Stimulated activated naive B cell treated with anti-CD40 and anti-IgM and Interleukin-4, amounts not matched to agents 10 μg/mL and 1 μg/mL and 100 μg/mL, for 72 hours (primary cell): Measurements from ENCODE around the gene FLT1.
A peak's percentile ranks its signal among the peaks of the same experiment; 100 is the strongest.

Experiments
- ATAC-seq, 2 donors: fragments of 150-1000 bp; cut with Tn5 transposase; replicated peaks; 2 replicates each; pipeline ENCODE4 v1.10.0; 2021; ENCODE audit warnings: moderate library complexity in 1 of 2
- DNase-seq: peaks from one replicate; pipeline ENCODE4 v3.0.0; 2021
- H3K27ac Mint-ChIP-seq: one replicate; pipeline ENCODE4 v1.8.0; 2022; ENCODE audit warnings: mild to moderate bottlenecking, mixed read lengths
- H3K27me3 Mint-ChIP-seq, 2 donors: one replicate each; pipeline ENCODE4 v1.8.0; 2022; ENCODE audit warnings: mixed read lengths in 2 of 2
- H3K36me3 Mint-ChIP-seq, 2 donors: one replicate each; pipeline ENCODE4 v1.8.0; 2022; ENCODE audit warnings: mixed read lengths in 2 of 2, mild to moderate bottlenecking in 1 of 2
- H3K4me1 Mint-ChIP-seq, 2 donors: one replicate each; pipeline ENCODE4 v1.8.0; 2022; ENCODE audit warnings: mixed read lengths in 2 of 2, mild to moderate bottlenecking in 1 of 2
- H3K4me3 Mint-ChIP-seq, 2 donors: one replicate each; pipeline ENCODE4 v1.8.0; 2022; ENCODE audit warnings: mild to moderate bottlenecking in 2 of 2, mixed read lengths in 2 of 2, moderate library complexity in 1 of 2
- H3K9me3 Mint-ChIP-seq, 2 donors: one replicate each; pipeline ENCODE4 v1.8.0; 2022; ENCODE audit warnings: mixed read lengths in 2 of 2, mild to moderate bottlenecking in 1 of 2

The FLT1 gene

DNA sequence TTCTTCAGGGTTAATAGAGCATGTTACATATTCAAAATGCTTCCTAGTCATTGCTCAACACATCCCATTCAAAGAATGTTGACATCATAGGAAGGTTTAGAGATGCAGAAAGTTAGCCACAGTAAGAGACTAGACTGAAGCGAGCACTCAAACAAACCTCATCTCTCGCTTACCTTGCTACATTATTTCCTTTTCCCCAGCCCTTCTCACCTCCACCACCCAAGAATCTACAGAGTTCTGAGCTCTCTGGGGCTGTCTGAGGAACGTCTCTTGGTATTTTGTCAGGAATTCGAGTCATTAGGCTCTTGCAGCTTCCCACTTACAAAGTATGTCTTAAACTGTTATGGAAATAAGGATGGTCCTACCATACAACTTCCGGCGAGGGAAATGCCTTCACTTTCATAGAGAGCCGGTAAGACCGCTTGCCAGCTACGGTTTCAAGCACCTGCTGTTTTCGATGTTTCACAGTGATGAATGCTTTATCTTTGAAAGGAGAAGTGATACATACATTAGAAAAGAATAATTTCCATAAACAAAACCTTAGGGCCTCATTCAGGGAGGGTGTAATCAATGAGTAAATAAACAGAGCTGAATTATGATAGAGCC is 65.1 kb downstream of the FLT1 start:
- H3K4me1 Mint-ChIP-seq: peaks cover 12 to 20% of the 10 kb centered on the region in 2 donors
- peak overlapping the region; percentile 79 to 87 for H3K4me3 Mint-ChIP-seq
- H3K27ac Mint-ChIP-seq: peak overlapping the region; percentile 92
- ATAC-seq: peak; percentile 97
- H3K36me3 Mint-ChIP-seq: peaks cover 13 to 19% of the 10 kb centered on the region in 2 donors
- DNase-seq: peak; percentile 46
- no peaks in the 10 kb centered on the region for H3K9me3 Mint-ChIP-seq
- no peaks in the 10 kb centered on the region for H3K27me3 Mint-ChIP-seq

DNA sequence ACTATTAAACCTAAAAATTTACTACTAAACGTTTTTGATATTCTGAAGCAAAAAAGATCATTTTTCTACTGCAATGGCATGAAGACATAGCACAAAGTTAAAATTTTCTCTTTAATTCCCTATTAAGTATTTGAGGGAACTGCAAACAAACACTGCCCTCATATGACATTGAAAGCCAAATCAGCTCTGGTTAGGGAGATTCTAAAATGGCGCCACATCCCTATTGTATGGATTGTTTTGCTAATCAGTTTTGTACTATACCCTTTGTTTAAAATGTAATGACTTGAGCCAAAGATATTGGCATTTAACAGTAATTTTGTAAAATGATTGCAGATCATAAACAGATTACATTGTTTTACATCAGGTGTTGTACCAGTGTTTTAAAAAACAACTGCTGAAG is 65.8 kb downstream of the FLT1 start:
- Mint-ChIP-seq H3K27me3 (no peaks in the 10 kb centered on the region), H3K36me3 (peaks cover 12 to 19% of the 10 kb centered on the region in 2 donors), H3K27ac (peak overlapping the region; percentile 92), H3K4me1 (peaks cover 12 to 20% of the 10 kb centered on the region in 2 donors), H3K9me3 (no peaks in the 10 kb centered on the region), H3K4me3 (no peak overlapping the region)
- no peak for ATAC-seq
- no peak for DNase-seq

DNA sequence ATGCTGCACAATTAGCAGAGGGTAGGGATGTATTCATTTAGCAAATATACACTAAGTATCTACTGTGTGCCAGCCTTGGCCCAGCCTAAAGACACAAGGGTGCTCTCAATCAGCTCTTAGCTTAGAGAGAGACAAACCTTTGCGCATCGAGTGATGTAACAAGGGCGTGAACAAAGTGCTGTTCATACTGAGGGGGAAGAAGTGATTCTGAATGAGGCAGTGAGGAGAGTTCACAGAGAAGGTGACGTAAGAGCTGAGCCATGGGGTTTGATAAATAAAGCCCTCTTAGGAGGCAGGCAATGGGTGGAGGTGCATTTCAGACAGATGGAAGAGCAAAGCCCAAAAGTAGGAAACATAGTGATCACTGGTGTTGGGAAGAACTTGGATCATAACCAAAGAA is 68.5 kb downstream of the FLT1 start:
- ATAC-seq: no peak
- Mint-ChIP-seq H3K36me3 (peaks cover 8 to 24% of the 10 kb centered on the region in 2 donors), H3K27ac (no peak overlapping the region), H3K27me3 (no peaks in the 10 kb centered on the region), H3K4me3 (no peak overlapping the region), H3K9me3 (no peaks in the 10 kb centered on the region), H3K4me1 (peaks cover 22 to 34% of the 10 kb centered on the region in 2 donors)
- DNase-seq: no peak

GRCh38 chr13:28425793-28426192 is 69.1 kb downstream of the FLT1 start:
- DNase-seq (no peak), ATAC-seq (no peak)
- no peak overlapping the region for H3K4me3 Mint-ChIP-seq
- H3K4me1 Mint-ChIP-seq: peaks cover 22 to 37% of the 10 kb centered on the region in 2 donors
- no peaks in the 10 kb centered on the region for H3K27me3 Mint-ChIP-seq
- H3K36me3 Mint-ChIP-seq: peaks cover 8 to 25% of the 10 kb centered on the region in 2 donors
- no peaks in the 10 kb centered on the region for H3K9me3 Mint-ChIP-seq
- no peak overlapping the region for H3K27ac Mint-ChIP-seq

DNA sequence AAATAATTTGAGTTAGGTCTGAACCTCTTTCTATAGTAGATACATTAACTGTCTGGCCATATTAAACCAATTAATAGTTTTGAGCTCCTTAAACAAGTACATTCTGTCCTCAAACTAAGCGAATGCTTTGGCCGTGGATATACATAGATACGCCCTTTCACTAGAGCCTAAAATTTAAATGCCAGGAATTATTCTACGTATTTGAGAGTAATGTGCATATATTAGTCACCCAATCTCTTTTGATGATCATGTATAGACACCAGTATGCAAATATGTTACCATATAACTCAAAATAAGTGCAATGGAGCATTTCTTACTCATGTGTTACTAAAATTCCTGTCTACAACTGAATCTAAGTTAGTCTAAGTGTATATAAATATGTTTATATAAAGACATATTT is 70.4 kb downstream of the FLT1 start:
- H3K27ac Mint-ChIP-seq: no peak overlapping the region
- H3K4me1 Mint-ChIP-seq: peaks cover 18 to 29% of the 10 kb centered on the region in 2 donors
- no peaks in the 10 kb centered on the region for H3K27me3 Mint-ChIP-seq
- H3K36me3 Mint-ChIP-seq: peaks cover 8 to 27% of the 10 kb centered on the region in 2 donors
- H3K4me3 Mint-ChIP-seq: no peak overlapping the region
- ATAC-seq (no peak), DNase-seq (no peak)
- no peaks in the 10 kb centered on the region for H3K9me3 Mint-ChIP-seq

DNA sequence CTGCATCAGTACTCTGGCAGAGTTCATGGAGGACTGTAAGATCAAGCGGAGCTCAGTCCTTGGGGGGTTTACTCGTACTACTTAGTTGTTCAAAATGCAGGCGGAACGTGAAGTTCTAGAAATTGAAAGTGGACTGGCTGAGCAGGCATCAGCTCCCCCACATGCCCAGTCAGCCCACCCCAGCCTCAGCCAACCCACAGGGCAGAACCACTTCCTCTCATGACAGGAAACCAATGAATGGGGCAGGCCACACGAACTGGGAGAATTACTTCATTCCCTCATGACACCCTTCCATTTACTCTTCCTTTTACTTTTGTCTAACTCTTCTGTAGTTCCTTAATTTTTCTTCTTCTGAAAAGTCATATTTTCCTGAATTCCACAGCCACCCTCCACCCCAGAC is 71.9 kb downstream of the FLT1 start:
- DNase-seq (peak; percentile 61), ATAC-seq (peak; percentile 99)
- Mint-ChIP-seq H3K9me3 (no peaks in the 10 kb centered on the region), H3K36me3 (peaks cover 11 to 31% of the 10 kb centered on the region in 2 donors), H3K4me3 (peak overlapping the region; percentile 62 to 66), H3K27me3 (no peaks in the 10 kb centered on the region), H3K27ac (peak overlapping the region; percentile 91), H3K4me1 (peaks cover 17 to 26% of the 10 kb centered on the region in 2 donors)

- no peak overlapping the region for H3K4me3 Mint-ChIP-seq
Measured at GRCh38 chr13:28421676-28422410, 73.1 kb downstream of the FLT1 start.

GRCh38 chr13:28420704-28421103 is 74.2 kb downstream of the FLT1 start:
- H3K36me3 Mint-ChIP-seq: peaks cover 7 to 26% of the 10 kb centered on the region in 2 donors
- ATAC-seq (no peak), DNase-seq (no peak)
- H3K4me3 Mint-ChIP-seq: no peak overlapping the region
- H3K9me3 Mint-ChIP-seq: no peaks in the 10 kb centered on the region
- peaks cover 17 to 31% of the 10 kb centered on the region in 2 donors for H3K4me1 Mint-ChIP-seq
- H3K27ac Mint-ChIP-seq: no peak overlapping the region
- no peaks in the 10 kb centered on the region for H3K27me3 Mint-ChIP-seq

More at GRCh38 chr13:28421676-28422410, 73.1 kb downstream of the FLT1 start:
- peak overlapping the region; percentile 37 for H3K27ac Mint-ChIP-seq
- no peak for DNase-seq
- peaks cover 15 to 34% of the 10 kb centered on the region in 2 donors for H3K36me3 Mint-ChIP-seq
- no peaks in the 10 kb centered on the region for H3K9me3 Mint-ChIP-seq
- peak; percentile 58 for ATAC-seq
- H3K4me1 Mint-ChIP-seq: peaks cover 17 to 26% of the 10 kb centered on the region in 2 donors
- no peaks in the 10 kb centered on the region for H3K27me3 Mint-ChIP-seq

- H3K27ac Mint-ChIP-seq: no peak overlapping the region
- peaks cover 7 to 25% of the 10 kb centered on the region in 2 donors for H3K36me3 Mint-ChIP-seq
- peaks cover 12 to 40% of the 10 kb centered on the region in 2 donors for H3K4me1 Mint-ChIP-seq
- no peaks in the 10 kb centered on the region for H3K27me3 Mint-ChIP-seq
- H3K4me3 Mint-ChIP-seq: no peak overlapping the region
- ATAC-seq (peak; percentile 49 to 51), DNase-seq (no peak)
- no peaks in the 10 kb centered on the region for H3K9me3 Mint-ChIP-seq
Measured at GRCh38 chr13:28415994-28416421, 78.9 kb downstream of the FLT1 start.

GRCh38 chr13:28413999-28414398 is 80.9 kb downstream of the FLT1 start:
- Mint-ChIP-seq H3K27ac (no peak overlapping the region), H3K4me1 (peaks cover 20 to 57% of the 10 kb centered on the region in 2 donors), H3K27me3 (no peaks in the 10 kb centered on the region), H3K9me3 (no peaks in the 10 kb centered on the region), H3K36me3 (peaks cover 8 to 32% of the 10 kb centered on the region in 2 donors), H3K4me3 (no peak overlapping the region)
- DNase-seq: no peak
- peak; percentile 82 to 88 for ATAC-seq

- no peak overlapping the region for H3K4me3 Mint-ChIP-seq
- peaks cover 25 to 68% of the 10 kb centered on the region in 2 donors for H3K4me1 Mint-ChIP-seq
- DNase-seq (no peak), ATAC-seq (no peak)
- no peaks in the 10 kb centered on the region for H3K27me3 Mint-ChIP-seq
- peaks cover 5 to 28% of the 10 kb centered on the region in 2 donors for H3K36me3 Mint-ChIP-seq
- H3K9me3 Mint-ChIP-seq: no peaks in the 10 kb centered on the region
- peak overlapping the region; percentile 14 for H3K27ac Mint-ChIP-seq
Measured at GRCh38 chr13:28412981-28413380, 81.9 kb downstream of the FLT1 start.

GRCh38 chr13:28411831-28412353 is 83.0 kb downstream of the FLT1 start:
- peaks cover 24 to 66% of the 10 kb centered on the region in 2 donors for H3K4me1 Mint-ChIP-seq
- DNase-seq (no peak), ATAC-seq (no peak)
- no peaks in the 10 kb centered on the region for H3K9me3 Mint-ChIP-seq
- H3K4me3 Mint-ChIP-seq: peak overlapping the region in 1 of 2 donors; percentile 65
- H3K27me3 Mint-ChIP-seq: no peaks in the 10 kb centered on the region
- H3K36me3 Mint-ChIP-seq: peaks cover 1 to 19% of the 10 kb centered on the region in 2 donors
- no peak overlapping the region for H3K27ac Mint-ChIP-seq

GRCh38 chr13:28410096-28410495 is 84.8 kb downstream of the FLT1 start:
- Mint-ChIP-seq H3K27ac (no peak overlapping the region), H3K4me3 (no peak overlapping the region), H3K36me3 (peaks cover 6 to 26% of the 10 kb centered on the region in 2 donors), H3K4me1 (peaks cover 24 to 61% of the 10 kb centered on the region in 2 donors), H3K27me3 (no peaks in the 10 kb centered on the region), H3K9me3 (no peaks in the 10 kb centered on the region)
- DNase-seq (no peak), ATAC-seq (no peak)

DNA sequence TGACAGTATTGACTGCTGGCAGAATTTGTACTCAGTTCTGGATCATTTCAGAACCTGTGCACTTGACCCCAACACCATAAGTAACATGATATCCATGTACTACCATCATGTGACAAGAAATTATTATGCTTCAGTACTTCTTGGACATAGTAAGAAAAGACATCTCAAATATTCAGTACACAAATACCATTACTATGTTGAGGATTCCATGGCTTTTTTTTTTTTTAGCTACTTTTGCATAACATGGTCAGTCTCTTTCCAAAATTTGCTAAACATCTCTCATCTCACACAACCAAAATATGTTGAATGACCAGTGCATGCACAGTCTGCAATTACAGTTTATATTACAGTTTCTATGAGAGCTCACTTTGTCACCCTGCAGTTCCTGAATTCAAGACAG is 85.3 kb downstream of the FLT1 start:
- Mint-ChIP-seq H3K9me3 (no peaks in the 10 kb centered on the region), H3K4me3 (peak overlapping the region in 1 of 2 donors; percentile 32), H3K27ac (no peak overlapping the region), H3K27me3 (no peaks in the 10 kb centered on the region), H3K36me3 (peaks cover 6 to 27% of the 10 kb centered on the region in 2 donors), H3K4me1 (peaks cover 22 to 61% of the 10 kb centered on the region in 2 donors)
- no peak for DNase-seq
- no peak for ATAC-seq
